ENCODE results near the gene OSBPL6.
A peak's percentile ranks its signal among the peaks of the same experiment; 100 is the strongest.

Gene OSBPL6

DNA sequence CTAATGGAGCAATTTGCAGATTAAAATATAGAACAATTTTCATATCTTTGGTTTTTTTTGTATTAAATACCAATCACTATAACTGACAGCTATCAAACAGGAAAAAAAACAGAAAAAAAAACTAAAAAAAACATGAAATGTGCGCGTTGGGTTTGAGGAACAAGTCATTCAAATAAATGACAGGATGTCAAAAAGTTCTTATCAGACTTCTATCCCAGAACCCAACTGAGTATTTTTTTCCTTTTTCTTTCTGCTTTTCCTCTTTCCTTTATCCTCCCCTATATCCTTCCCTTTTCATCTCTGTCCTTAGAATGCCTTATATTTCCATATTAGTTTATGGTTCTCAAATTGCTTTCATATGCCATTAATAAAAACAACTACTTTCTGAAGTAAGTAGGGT lies 242.3 kb downstream of the OSBPL6 start:
- DNase-seq (ENCODE audit: low read depth in 2 of 2), result no peak

DNA sequence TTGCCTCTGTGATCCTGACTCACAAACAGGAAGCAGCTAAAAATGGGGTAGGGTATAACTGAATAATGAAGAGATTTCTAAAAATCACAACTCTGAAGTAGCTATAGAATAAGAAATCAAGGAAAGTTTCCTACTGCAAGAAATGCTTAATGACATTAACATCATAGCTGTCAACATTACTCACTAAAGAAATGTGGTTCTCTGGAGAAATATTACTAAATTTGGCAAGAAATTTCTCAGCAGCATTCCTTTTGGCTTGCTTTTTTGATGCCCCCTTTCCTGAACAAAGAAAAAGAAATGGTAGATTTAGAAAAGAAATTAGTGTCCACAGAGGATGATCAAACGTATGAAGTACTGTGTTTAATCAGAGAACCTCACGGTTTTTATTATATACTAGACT lies 247.1 kb downstream of the OSBPL6 start:
- no peak for DNase-seq (ENCODE audit: low read depth in 2 of 2)

DNA sequence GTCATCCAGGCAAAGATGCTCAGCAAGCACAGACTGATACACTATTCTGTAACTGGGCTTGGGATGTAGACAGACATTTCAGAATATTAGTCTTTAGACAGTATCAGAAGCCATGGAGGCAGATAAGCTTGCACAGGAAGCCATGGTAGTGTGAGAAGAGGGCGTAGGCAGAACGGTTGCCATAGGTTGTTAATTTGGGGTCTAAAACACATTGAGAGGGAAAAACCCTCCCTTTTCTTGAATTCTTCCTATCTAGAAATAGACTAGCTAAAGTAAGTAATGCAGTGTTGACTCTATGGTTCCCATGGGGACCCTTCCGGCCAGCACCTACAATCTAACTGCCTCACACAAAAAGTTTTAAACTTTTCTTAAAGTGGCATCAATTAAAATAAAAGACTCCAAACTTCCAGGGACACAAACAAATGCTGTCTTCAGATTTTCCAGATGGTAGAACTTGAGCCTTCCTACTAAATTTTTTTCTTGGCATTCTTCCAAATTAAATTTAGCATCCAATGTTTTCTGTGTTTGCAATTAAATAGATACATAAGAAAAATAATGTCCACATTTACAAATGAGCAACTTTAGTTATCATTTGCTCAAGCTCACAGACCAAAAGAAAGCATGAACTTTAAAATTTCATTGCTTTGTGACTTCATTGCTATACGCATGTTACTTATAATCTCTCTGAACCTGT lies 254.8 kb downstream of the OSBPL6 start:
- no peak for DNase-seq (ENCODE audit: low read depth in 2 of 2)

DNA sequence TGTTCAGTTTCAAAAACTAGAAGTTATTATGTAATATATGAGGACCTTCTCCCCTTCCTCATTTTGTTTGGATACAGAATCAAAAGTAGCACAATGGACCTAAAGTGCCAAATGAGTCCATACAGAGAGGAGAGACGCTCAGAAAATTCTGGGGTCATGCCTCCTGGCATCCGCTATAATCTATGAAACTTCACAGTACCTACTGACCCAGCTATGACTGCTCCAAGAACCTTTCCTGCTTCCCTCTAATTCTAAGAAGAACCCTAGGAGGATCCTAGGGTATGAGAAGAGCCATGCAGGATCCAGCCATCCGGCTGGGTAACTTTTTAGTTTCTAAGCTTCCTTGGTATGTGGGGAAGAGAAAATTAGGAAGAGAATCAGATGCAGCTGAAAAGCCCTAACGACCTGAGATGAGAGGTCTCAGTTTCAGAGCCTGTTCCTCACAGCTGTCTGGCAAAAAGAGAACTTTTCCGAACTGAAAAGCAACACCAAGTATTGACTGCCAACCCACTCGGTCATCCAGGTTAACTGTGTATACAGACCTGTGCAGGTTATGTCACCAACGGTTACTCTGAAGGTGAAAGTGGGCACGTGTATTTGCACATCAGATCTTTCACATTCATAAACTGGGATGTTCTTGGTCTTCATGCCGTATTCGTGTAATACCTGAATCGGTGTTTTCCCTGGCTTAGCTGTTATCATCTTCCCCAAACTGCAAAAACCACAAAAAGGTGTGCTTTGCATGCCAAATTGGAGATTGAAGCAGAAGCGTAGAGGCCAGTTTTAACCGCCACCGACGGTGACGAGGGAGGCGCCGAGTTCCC lies 255.6 kb downstream of the OSBPL6 start:
- DNase-seq (ENCODE audit: low read depth in 2 of 2), result no peak

DNA sequence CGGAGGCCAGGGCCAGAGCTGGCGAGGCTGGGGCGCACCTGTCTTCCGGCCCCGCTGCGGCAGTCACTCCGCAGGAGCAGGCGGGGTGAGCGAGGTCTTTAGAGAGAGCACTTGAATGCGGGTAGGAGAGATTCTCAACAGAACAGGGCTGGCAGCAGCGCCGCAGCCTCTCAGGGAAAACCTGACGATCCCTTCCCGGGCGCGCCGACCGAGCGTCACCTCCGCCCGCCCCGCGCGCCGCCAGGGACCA lies 256.1 kb downstream of the OSBPL6 start:
- no peak for DNase-seq (ENCODE audit: low read depth in 2 of 2)

DNA sequence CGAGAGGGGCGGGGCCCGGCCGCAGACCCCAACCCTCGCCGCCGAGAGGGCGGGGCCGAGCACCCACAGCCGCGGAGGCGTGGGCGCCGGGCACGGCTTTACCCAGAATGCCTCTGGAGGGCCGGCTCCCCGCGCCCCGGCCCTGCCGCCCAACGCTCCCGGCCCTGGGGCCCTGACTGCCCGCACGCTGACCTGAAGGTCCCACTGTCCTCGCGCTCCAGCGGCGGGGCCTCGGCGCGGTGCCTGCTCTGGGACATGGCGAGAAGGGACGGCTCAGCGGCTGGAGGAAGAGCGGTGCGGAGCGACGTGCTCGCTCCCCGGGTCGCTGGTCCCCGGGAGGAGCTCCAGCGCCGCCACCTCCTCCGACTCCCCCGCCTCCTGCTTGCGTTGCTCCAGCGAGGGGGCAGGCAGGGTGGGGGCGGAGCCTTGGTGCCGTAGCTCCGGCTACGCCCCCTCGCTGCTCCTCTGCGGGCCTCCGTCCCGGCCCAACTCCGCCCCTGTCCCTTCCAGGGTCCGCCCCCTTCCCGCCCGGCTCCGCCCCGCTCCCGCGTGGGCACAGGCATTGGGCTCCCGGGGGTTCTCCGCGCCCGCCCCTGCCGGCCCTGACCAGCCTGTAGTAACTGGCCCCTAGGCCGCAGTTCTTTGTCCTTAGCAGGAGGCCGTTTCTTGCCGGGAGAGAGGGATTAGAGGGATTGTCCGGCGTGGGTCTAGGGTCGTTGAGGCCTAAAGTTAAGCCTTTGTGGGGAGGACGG lies 256.6 kb downstream of the OSBPL6 start, which contains the start of the genes PJVK and PRKRA:
Gene PJVK (plus strand): TSS at position 605 of the 752 bp plus-strand sequence. CDS start 2,032 bp downstream, outside the sequence.
Gene PRKRA (minus strand): TSS at position 402 of the 752 bp plus-strand sequence. CDS start 145 bp downstream, at position 257.
- peak; percentile 95 to 96 for DNase-seq (ENCODE audit: low read depth in 2 of 2)

DNA sequence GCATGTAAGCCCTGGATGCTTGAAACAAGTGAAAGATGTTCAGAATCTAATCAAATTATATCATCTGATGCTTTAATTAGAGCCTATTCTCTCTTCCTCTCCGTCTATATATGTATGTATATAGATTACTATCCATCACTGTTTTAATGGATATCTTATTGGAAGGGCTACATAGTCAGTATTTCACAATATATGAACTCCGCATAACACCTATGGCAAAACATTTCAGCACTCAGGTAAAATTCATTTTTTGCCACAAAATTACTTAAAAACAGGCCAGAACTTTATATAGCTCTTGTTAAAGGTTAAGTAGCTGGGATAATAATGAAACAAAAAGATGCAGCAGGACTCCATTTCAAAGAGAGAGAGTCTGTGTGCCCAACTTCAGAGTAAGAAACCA lies 258.0 kb downstream of the OSBPL6 start:
- no peak for DNase-seq (ENCODE audit: low read depth in 2 of 2)

Data from stimulated activated CD8-positive, alpha-beta memory T cell treated with anti-CD3 and anti-CD28 coated beads, Interleukin-2, amount 100 ng/mL, for 48 hours (primary cell).